T-helper 2 cell treated with Interferon-gamma antibody and Interleukin-4, amounts not matched to agents 5 μg/mL and 100 μg/mL, for 36 hours (primary cell): ENCODE results near the gene TRIM22.

Experiments
- DNase-seq: peaks from one replicate; pipeline ENCODE4 v3.0.0; 2021; ENCODE audit warnings: low spot score
- H3K27ac Mint-ChIP-seq: one replicate; pipeline ENCODE4 v1.8.0; 2021; ENCODE audit warnings: mild to moderate bottlenecking, mixed read lengths
- H3K27me3 Mint-ChIP-seq: one replicate; pipeline ENCODE4 v1.8.0; 2021; ENCODE audit warnings: low read depth, mixed read lengths
- H3K36me3 Mint-ChIP-seq: one replicate; pipeline ENCODE4 v1.8.0; 2021; ENCODE audit warnings: low read depth, mixed read lengths
- H3K4me1 Mint-ChIP-seq: one replicate; pipeline ENCODE4 v1.8.0; 2021; ENCODE audit warnings: low read depth, mixed read lengths
- H3K4me3 Mint-ChIP-seq: one replicate; pipeline ENCODE4 v1.8.0; 2022; ENCODE audit warnings: mild to moderate bottlenecking, moderate library complexity, mixed read lengths
- H3K9me3 Mint-ChIP-seq: one replicate; pipeline ENCODE4 v1.8.0; 2021; ENCODE audit warnings: mixed read lengths

The TRIM22 gene

GRCh38 chr11:5737670-5738392, 48.2 kb downstream of the TRIM22 start:
- Mint-ChIP-seq H3K36me3 (no peaks in the 10 kb centered on the region), H3K27ac (no peak overlapping the region), H3K27me3 (no peaks in the 10 kb centered on the region), H3K4me3 (no peak overlapping the region), H3K4me1 (no peaks in the 10 kb centered on the region), H3K9me3 (no peaks in the 10 kb centered on the region)
- DNase-seq, result no peak

- H3K27ac Mint-ChIP-seq, result no peak overlapping the region
- no peaks in the 10 kb centered on the region for H3K27me3 Mint-ChIP-seq
- H3K4me3 Mint-ChIP-seq, result no peak overlapping the region
- DNase-seq, result no peak
- H3K9me3 Mint-ChIP-seq, result no peaks in the 10 kb centered on the region
- H3K4me1 Mint-ChIP-seq, result no peaks in the 10 kb centered on the region
- no peaks in the 10 kb centered on the region for H3K36me3 Mint-ChIP-seq
Measured at GRCh38 chr11:5738431-5738830, 48.8 kb downstream of the TRIM22 start.

GRCh38 chr11:5746614-5747013, 57.0 kb downstream of the TRIM22 start:
- Mint-ChIP-seq H3K27ac (no peak overlapping the region), H3K27me3 (peaks cover 4% of the 10 kb centered on the region), H3K9me3 (no peaks in the 10 kb centered on the region), H3K36me3 (no peaks in the 10 kb centered on the region), H3K4me3 (no peak overlapping the region), H3K4me1 (no peaks in the 10 kb centered on the region)
- DNase-seq, result no peak

- H3K27me3 Mint-ChIP-seq, result no peaks in the 10 kb centered on the region
- H3K4me3 Mint-ChIP-seq, result no peak overlapping the region
- H3K36me3 Mint-ChIP-seq, result no peaks in the 10 kb centered on the region
- DNase-seq, result no peak
- no peaks in the 10 kb centered on the region for H3K4me1 Mint-ChIP-seq
- H3K9me3 Mint-ChIP-seq, result no peaks in the 10 kb centered on the region
- H3K27ac Mint-ChIP-seq, result no peak overlapping the region
Measured at GRCh38 chr11:5749836-5750235, 60.2 kb downstream of the TRIM22 start.

- peaks cover 2% of the 10 kb centered on the region for H3K27me3 Mint-ChIP-seq
- no peaks in the 10 kb centered on the region for H3K36me3 Mint-ChIP-seq
- H3K9me3 Mint-ChIP-seq, result no peaks in the 10 kb centered on the region
- H3K27ac Mint-ChIP-seq, result no peak within 1 kb of the TSS
- no peak for DNase-seq
- H3K4me1 Mint-ChIP-seq, result no peaks in the 10 kb centered on the region
- no peak within 1 kb of the TSS for H3K4me3 Mint-ChIP-seq
Measured at GRCh38 chr11:5753943-5754342, 64.4 kb downstream of the TRIM22 start, which contains the start of gene OR52N4. Gene OR52N4 (plus strand): TSS chr11:5754243. CDS start chr11:5754741, 498 bp downstream.
